ENCODE measurements around the gene WDR48.

WDR48 gene

DNA sequence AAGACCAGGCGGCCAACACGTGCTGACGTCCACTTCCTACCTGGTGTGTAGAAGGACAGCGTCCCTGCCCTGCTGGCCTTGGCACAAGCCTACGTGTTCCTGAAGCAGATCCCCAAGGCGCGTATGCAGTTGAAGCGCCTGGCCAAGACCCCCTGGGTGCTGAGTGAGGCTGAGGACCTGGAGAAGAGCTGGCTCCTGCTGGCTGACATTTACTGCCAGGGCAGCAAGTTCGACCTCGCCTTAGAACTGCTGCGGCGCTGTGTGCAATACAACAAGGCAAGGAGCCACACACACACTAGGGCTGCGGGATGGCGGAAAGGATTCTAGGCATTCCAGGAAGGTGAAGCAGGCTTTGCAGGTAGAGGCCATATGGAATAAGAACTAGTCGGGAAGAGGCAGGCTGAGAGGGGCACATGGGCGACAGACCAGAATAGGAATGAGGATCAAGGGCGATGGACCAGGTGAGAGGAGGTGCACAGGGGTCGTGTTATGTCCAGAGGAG is 85.7 kb downstream of the WDR48 start:
- H3K27me3 Mint-ChIP-seq, result peaks cover 7% of the 10 kb centered on the region
- no peak overlapping the region for H3K4me3 Mint-ChIP-seq
- no peak for DNase-seq
- H3K4me1 Mint-ChIP-seq, result peaks cover 9% of the 10 kb centered on the region
- no peaks in the 10 kb centered on the region for H3K9me3 Mint-ChIP-seq
- CTCF ChIA-PET, result interaction anchor here (0.6 to 1.7 kb wide), 3 partner anchors 10 to 52 kb away, joined by 3 to 7 read pairs (median 3); no protein-coding TSS in a partner anchor
- H3K36me3 Mint-ChIP-seq, result peaks cover 14% of the 10 kb centered on the region
- no peak overlapping the region for H3K27ac Mint-ChIP-seq

GRCh38 chr3:39137991-39138803 is 86.4 kb downstream of the WDR48 start:
- CTCF ChIA-PET, result interaction anchor here (0.6 to 1.2 kb wide), 3 partner anchors 12 to 52 kb away, joined by 3 read pairs; no protein-coding TSS in a partner anchor
- Mint-ChIP-seq H3K4me1 (peaks cover 14% of the 10 kb centered on the region), H3K4me3 (no peak overlapping the region), H3K27me3 (peaks cover 2% of the 10 kb centered on the region), H3K36me3 (peaks cover 21% of the 10 kb centered on the region), H3K9me3 (no peaks in the 10 kb centered on the region), H3K27ac (no peak overlapping the region)
- no peak for DNase-seq

- Mint-ChIP-seq H3K27me3 (no peaks in the 10 kb centered on the region), H3K36me3 (peaks cover 28% of the 10 kb centered on the region), H3K4me1 (peaks cover 17% of the 10 kb centered on the region), H3K27ac (no peak overlapping the region), H3K4me3 (no peak overlapping the region), H3K9me3 (no peaks in the 10 kb centered on the region)
- CTCF ChIA-PET, result interaction anchor here (0.7 to 1.0 kb wide), 2 partner anchors 12 to 13 kb away, joined by 3 to 4 read pairs; no protein-coding TSS in a partner anchor
- DNase-seq, result no peak
Measured at GRCh38 chr3:39138804-39139415, 87.1 kb downstream of the WDR48 start.

- Mint-ChIP-seq H3K4me1 (peaks cover 17% of the 10 kb centered on the region), H3K27ac (peak overlapping the region; percentile 21), H3K9me3 (no peaks in the 10 kb centered on the region), H3K27me3 (no peaks in the 10 kb centered on the region), H3K4me3 (no peak overlapping the region), H3K36me3 (peaks cover 33% of the 10 kb centered on the region)
- no peak for DNase-seq
- CTCF ChIA-PET, result interaction anchor here (0.7 to 1.0 kb wide), 2 partner anchors 12 to 13 kb away, joined by 3 to 4 read pairs; no protein-coding TSS in a partner anchor
Measured at GRCh38 chr3:39139442-39139841, 87.6 kb downstream of the WDR48 start.

DNA sequence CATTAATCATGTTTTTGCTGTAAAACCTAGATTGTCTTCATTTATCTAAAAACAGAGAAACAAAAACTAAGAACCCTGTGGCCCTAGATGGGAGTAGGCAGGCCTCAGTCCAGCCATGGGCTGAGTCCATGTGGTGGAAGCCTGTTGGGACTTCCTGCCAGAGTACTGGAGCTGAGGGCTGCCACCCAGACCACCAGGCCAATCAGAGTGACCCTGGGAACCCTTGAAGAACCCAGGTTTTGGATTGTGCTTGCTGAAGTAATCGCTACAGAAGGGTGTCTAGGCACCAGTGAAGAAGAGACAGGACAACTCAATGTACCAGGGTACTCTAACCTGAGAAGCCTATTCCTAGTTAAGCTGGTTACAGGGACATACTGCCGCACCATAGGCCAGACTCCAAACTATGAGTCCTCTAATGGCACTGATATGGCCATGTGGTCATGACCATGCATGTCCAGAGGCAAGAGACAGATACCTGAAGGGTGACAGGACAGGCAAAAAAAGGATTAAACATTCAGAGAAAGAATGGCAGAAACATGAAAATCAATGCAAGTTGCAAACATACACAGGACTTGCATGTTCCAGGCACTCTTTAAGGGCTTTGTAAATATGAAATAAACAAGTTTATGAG is 88.6 kb downstream of the WDR48 start:
- Mint-ChIP-seq H3K27me3 (no peaks in the 10 kb centered on the region), H3K27ac (peak overlapping the region; percentile 11), H3K4me3 (no peak overlapping the region), H3K36me3 (peaks cover 40% of the 10 kb centered on the region), H3K9me3 (no peaks in the 10 kb centered on the region), H3K4me1 (peaks cover 21% of the 10 kb centered on the region)
- CTCF ChIA-PET, result no interaction called here
- no peak for DNase-seq

DNA sequence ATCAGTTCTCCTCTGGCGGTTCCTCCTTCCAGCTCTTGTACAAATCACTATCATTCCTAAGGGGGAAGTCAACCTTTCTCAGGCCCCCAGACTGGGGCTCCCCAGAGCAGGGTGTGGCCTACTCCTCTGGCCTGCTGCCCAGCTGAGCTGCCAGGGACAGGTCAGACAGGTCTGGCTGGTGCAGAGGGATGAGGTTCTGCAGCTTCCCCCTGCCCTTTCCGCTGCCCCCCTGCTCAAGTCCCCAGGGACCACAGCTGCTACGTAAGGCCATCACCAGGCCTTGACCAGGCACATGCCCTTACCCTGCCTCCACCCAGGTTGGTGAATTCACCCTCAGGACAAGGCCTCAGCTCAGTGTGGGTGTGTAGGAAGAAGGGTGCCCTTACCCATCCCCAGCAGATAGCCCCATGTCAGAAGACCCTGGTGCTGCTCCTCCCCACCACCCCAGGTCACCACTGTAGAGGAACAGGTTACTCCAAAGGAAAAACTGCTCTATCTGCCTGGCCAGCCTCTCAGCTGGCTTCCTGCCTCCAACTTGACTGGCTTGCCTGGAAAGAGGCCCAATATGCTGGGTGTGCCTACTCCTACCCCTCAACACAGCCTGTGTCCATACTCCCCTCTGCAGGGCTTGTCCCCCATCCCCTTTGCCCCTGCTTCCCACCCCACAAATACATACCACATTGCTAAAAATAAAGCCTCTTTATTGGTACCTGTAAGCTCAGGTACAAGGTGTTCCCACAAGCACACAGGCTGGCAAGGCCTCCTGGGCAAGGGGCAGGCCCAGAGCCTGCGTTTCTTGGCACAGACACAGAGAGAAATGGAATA is 89.6 kb downstream of the WDR48 start:
- peaks cover 29% of the 10 kb centered on the region for H3K4me1 Mint-ChIP-seq
- H3K27me3 Mint-ChIP-seq, result no peaks in the 10 kb centered on the region
- no peak for DNase-seq
- CTCF ChIA-PET, result no interaction called here
- no peak overlapping the region for H3K4me3 Mint-ChIP-seq
- H3K27ac Mint-ChIP-seq, result peak overlapping the region; percentile 68
- H3K36me3 Mint-ChIP-seq, result peaks cover 48% of the 10 kb centered on the region
- H3K9me3 Mint-ChIP-seq, result no peaks in the 10 kb centered on the region

DNA sequence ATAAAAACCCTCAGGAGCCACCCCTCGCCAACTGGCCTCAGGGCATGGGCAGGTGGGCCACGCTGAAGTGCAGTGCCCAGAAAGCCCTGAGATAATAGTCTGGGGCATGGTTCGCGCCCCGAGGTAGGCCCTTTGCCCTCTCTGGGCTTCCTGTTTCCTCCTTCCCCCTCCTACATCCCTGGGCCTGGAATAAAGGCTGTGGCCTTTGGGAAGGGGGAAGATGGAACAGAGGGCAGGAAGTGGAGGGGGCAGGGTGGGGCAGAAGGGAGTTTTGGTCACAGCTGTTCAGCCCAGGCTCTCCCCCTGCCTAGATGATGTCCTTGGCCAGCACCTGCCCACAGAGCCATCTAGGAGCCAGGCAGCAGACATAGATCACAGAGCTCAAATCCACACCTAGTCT is 90.3 kb downstream of the WDR48 start:
- H3K27ac Mint-ChIP-seq, result no peak overlapping the region
- no peaks in the 10 kb centered on the region for H3K27me3 Mint-ChIP-seq
- no peak overlapping the region for H3K4me3 Mint-ChIP-seq
- H3K36me3 Mint-ChIP-seq, result peaks cover 55% of the 10 kb centered on the region
- H3K4me1 Mint-ChIP-seq, result peaks cover 36% of the 10 kb centered on the region
- CTCF ChIA-PET, result no interaction called here
- H3K9me3 Mint-ChIP-seq, result no peaks in the 10 kb centered on the region
- no peak for DNase-seq

- DNase-seq, result no peak
- Mint-ChIP-seq H3K4me3 (no peak overlapping the region), H3K9me3 (no peaks in the 10 kb centered on the region), H3K36me3 (peaks cover 64% of the 10 kb centered on the region), H3K27ac (no peak overlapping the region), H3K27me3 (no peaks in the 10 kb centered on the region), H3K4me1 (peaks cover 48% of the 10 kb centered on the region)
- CTCF ChIA-PET, result interaction anchor here (1.6 kb wide), 2 partner anchors 50 to 149 kb away, joined by 3 to 4 read pairs; no protein-coding TSS in a partner anchor
Measured at GRCh38 chr3:39143051-39143885, 91.5 kb downstream of the WDR48 start.

GRCh38 chr3:39144095-39144747 is 92.4 kb downstream of the WDR48 start:
- DNase-seq, result no peak
- no peaks in the 10 kb centered on the region for H3K27me3 Mint-ChIP-seq
- no peak overlapping the region for H3K27ac Mint-ChIP-seq
- H3K4me3 Mint-ChIP-seq, result no peak overlapping the region
- H3K36me3 Mint-ChIP-seq, result peaks cover 69% of the 10 kb centered on the region
- peaks cover 58% of the 10 kb centered on the region for H3K4me1 Mint-ChIP-seq
- CTCF ChIA-PET, result interaction anchor here (1.6 kb wide), 2 partner anchors 51 to 148 kb away, joined by 3 to 4 read pairs; no protein-coding TSS in a partner anchor
- no peaks in the 10 kb centered on the region for H3K9me3 Mint-ChIP-seq

GRCh38 chr3:39144748-39145380 is 93.0 kb downstream of the WDR48 start:
- H3K27ac Mint-ChIP-seq, result no peak overlapping the region
- no peak overlapping the region for H3K4me3 Mint-ChIP-seq

GRCh38 chr3:39146083-39146501 is 94.3 kb downstream of the WDR48 start:
- peak overlapping the region; percentile 82 for H3K4me3 Mint-ChIP-seq
- CTCF ChIA-PET, result interaction anchor here (1.3 to 1.9 kb wide), 4 partner anchors 19 to 146 kb away, joined by 4 to 10 read pairs (median 5); partner anchors contain the start of genes GORASP1 and TTC21A
- H3K27me3 Mint-ChIP-seq, result no peaks in the 10 kb centered on the region
- peaks cover 74% of the 10 kb centered on the region for H3K4me1 Mint-ChIP-seq
- DNase-seq, result no peak
- peaks cover 71% of the 10 kb centered on the region for H3K36me3 Mint-ChIP-seq
- peak overlapping the region; percentile 79 for H3K27ac Mint-ChIP-seq
- H3K9me3 Mint-ChIP-seq, result no peaks in the 10 kb centered on the region

More at GRCh38 chr3:39144748-39145380, 93.0 kb downstream of the WDR48 start:
- Mint-ChIP-seq H3K4me1 (peaks cover 64% of the 10 kb centered on the region), H3K36me3 (peaks cover 69% of the 10 kb centered on the region), H3K9me3 (no peaks in the 10 kb centered on the region), H3K27me3 (no peaks in the 10 kb centered on the region)
- CTCF ChIA-PET, result interaction anchor here (1.3 kb wide), 2 partner anchors 144 to 147 kb away, joined by 4 read pairs; no protein-coding TSS in a partner anchor
- no peak for DNase-seq

Measured in activated naive CD4-positive, alpha-beta T cell treated with anti-CD3 and anti-CD28 coated beads, Interleukin-2, amount 10 ng/mL, durations not matched to agents 7 days and 5 days (primary cell).